B cell (primary cell): ENCODE results near the gene B4GALT4.

Source experiments
- CTCF ChIP-seq: fragments of 200-600 bp; IDR thresholded peaks from one replicate; pipeline ENCODE4 v1.8.0; 2022; ENCODE audit warnings: antibody characterized with exemption, mild to moderate bottlenecking
- EZH2 ChIP-seq: IDR thresholded peaks from 2 replicates; pipeline ENCODE4 v1.6.1; 2012; ENCODE audit warnings: borderline replicate concordance, low read depth, mild to moderate bottlenecking, moderate library complexity, low read length; ENCODE audit not compliant: insufficient read depth, poor library complexity, severe bottlenecking

GRCh38 chr3:119205209-119205608 is 35.5 kb downstream of the B4GALT4 start:
- TF ChIP-seq CTCF, result no peak
- no peak for TF ChIP-seq EZH2
